GM19035 (cell line): ENCODE results near the gene CMTM4.
"Not testable (repeated sequence)": the region's sequence is repeated elsewhere in the genome, so short reads cannot be mapped to it uniquely, and the experiment has no call there.

Experiments used
- ATAC-seq: cut with Tn5 transposase; IDR thresholded peaks from one replicate; pipeline ENCODE4 v1.9.1; 2021; ENCODE audit not compliant: unreplicated experiment

The CMTM4 gene

GRCh38 chr16:66705790-66706505, 9.4 kb upstream of the CMTM4 start:
- ATAC-seq = no peak

- no peak for ATAC-seq
Measured at GRCh38 chr16:66703406-66704215, 7.1 kb upstream of the CMTM4 start.

DNA sequence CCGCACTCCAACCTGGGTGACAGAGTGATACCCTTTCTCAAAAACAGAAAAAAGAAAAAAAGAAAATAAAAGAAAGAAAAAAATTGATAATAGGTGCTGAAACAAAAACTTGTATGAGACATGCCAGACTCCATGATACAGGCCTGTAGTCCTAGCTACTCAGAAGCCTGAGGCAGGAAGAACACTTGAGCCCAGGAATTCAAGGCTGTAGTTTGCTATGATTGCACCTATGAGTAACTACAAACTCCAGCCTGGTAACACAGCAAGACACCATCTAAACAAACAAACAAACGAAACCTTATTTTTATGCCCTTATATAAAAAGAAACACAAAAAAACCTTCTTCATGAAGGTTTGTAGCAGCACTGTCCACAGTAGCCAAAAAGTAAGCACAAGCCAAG, 5.0 kb upstream of the CMTM4 start:
- no peak for ATAC-seq

DNA sequence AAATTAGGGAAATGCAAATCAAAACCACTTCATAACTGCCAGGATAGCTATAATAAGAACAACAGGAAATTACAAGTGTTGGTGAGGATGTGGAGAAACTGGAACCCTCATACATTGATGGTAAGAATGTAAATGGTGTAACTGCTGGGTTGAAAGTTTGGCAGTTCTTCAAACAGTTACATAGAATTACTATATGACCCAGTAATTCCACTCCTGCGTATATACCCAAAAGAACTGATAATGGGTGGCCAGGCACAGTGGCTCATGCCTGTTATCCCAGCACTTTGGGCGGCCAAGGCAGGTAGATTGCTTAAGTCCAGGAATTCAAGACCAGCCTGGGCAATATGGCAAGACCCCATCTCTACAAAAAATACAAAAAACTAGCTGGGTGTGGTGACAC, 4.5 kb upstream of the CMTM4 start:
- ATAC-seq = no peak

DNA sequence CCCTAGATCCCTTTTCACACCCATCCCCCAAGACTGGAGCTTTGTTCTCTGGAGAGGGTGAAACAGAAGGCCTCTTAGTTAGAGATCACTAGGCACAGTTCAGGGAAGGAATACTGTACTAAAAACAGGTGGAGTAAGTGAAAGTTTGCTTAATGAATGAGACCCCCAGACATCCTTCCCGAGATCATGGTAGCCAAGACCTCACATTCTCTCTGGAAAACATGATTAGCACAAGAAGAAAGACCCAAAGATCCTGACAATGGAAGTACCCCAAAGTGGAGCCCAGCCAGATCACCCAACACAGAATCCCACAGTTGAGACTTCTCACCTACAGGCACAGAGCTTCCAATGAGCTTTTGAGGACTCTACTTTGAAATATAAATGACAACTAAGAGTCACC, 3.4 kb upstream of the CMTM4 start:
- ATAC-seq = no peak

DNA sequence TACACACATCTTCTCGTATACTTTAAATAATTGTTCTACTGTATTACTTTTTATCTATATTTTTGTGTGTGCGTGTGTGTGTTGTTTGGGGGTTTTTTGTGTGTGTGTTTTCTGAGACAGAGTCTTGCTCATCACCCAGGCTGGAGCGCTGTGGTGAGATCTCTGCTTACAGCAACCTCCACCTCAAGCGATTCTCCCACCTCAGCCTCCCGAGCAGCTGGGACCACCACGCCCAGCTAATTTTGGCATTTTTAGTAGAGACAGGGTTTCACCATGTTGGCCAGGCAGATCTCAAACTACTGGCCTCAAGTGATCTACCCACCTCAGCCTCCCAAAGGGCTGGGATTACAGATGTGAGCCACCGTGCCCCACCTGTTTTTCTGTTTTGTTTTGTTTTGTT, 1.5 kb upstream of the CMTM4 start:
- no peak for ATAC-seq

GRCh38 chr16:66695935-66696668, 441 bp downstream of the CMTM4 start:
- peak; percentile 46 for ATAC-seq

- no peak for ATAC-seq
Measured at GRCh38 chr16:66695471-66695934, 1.0 kb downstream of the CMTM4 start.

DNA sequence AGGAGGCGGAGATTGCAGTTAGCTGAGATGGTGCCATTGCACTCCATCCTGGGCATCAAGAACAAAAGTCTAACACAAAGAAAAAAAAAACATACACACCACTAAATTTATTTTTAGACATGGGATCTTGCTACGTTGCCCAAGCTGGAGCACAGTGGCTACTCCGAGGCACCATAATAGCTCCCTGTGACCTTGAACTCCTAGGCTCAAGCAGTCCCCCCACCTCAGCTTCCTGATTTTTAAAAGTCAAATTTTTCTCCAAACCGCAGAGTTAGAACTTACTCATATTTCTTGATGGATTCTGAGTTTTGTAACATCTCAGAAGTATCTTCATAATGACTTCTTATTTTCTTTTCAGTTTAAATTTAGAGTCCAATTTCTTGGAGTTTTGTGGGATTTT, 3.4 kb downstream of the CMTM4 start:
- no peak for ATAC-seq

DNA sequence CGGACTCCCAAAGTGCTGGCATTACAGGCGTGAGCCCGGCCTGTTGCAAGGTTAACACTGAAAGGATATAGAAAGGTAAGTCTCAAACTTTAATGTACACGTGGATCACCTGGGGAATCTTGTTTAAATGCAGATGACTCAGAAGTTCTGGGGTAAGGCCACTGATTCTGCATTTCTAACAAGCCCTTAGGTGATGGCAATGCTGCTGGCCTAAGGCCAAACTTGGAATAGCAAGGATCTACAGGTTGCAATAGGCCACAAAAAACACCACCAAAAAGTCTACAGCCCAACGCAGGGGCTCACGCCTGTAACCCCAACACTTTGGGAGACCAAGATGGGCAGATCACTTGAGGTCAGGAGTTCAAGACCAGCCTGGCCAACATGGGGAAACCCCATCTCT, 4.2 kb downstream of the CMTM4 start:
- no peak for ATAC-seq

DNA sequence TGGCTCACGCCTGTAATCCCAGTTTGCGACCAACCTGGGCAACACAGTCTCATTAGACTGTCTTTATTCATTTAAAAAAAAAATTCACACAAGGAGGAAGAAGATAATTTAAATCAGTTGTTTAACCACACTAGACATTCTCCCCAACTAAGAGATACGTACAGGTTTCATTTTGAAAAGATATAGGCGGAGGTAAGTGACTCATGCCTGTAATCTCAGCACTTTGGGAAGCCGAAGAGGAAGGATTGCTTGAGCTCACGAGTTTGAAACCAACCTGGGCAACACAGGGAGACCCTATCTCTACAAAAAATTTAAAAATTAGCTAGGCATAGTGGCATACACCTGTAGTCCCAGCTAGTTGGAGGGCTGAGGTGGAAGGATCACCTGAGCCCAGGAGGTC, 5.3 kb downstream of the CMTM4 start:
- no peak for ATAC-seq

DNA sequence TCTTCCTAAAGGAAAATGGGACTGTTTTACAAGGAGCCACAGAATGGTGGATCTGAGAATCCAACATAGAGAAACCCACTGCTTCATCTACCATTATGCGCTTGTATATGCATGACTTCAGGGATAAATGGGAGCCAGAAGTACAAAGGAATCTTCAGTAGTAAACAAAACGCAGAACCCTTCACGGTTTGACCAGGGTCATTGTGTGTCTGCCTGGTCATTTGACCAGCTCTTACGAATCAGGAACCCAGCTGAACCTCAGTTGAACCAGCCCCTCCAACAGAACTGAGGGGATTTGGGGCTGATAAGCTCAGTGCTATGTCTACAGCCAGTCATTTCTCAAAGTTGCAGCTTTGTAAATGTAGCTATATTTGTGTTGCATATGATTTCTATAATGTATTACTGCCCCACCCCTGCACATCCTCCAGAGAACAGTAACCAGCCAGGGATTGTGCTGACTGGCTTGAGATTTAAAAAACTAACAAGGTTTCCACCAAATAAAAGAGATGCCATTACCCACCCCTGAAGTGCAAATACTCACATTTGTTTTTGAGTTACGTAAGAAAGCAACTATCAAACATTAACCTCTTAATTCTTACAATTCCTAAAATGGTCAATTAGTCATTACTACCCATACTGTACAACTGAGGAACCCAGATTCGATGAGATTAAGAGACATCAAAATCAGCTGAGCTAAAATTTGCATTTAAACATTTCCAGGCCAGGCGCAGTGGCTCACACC, 6.3 kb downstream of the CMTM4 start:
- ATAC-seq = no peak

DNA sequence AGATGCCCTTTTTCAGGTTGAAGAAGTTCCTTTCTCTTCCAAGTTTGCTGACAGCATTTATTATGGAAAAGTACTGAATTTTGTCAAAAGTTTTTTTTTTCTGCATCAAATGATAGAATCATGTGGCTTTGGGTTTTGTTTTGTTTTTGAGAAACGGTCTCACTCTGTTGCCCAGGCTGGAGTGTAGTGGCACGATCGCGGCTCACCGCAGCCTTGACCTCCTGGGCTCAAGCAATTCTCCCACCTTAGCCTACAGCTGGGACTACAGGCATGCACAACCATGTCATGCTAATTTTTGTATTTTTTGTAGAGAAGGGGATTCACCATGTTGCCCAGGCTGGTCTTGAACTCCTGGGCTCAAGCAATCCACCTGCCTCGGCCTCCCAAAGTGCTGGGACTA, 7.3 kb downstream of the CMTM4 start:
- ATAC-seq = no peak

GRCh38 chr16:66687906-66688625, 8.5 kb downstream of the CMTM4 start:
- ATAC-seq = no peak

GRCh38 chr16:66685501-66686115, 10.9 kb downstream of the CMTM4 start:
- not testable (repeated sequence) for ATAC-seq

DNA sequence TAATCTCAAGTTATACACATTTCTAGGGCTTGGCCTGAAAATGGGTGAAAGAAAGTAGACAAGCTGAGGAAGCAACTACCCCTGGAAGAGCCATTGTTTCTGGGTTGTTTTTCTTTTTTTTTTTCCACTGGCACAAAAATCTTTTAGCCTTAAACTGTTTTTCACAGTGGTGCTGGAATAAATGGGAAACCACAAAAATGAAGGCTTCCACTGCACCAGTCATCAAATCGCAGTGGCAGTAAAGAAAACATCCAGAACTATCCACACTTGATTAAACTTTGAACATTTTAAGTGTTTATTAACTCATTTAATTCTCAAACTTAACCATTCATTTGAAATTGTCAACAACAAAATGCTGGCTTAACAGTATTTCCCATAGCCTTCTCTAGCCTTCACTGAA, 14.3 kb downstream of the CMTM4 start:
- ATAC-seq = no peak

GRCh38 chr16:66681676-66682075, 14.9 kb downstream of the CMTM4 start:
- no peak for ATAC-seq

DNA sequence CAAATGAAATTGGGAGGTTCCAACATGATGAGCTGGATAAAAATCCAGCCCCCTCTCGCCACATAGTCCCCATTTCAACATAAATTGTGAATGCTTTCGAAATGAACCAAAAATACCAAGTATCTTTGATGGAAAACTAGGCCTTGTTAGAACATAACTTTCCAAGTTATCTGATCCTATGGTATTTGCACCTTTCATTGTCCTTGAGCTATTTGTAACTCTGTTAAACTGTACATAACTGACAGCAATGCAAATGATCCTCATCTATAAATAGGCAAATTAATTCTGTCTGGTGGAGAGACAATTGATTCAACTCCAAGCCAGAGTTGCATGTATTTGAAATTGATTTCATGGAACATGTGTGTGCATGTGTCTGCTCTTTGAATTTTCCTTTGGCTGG, 18.2 kb downstream of the CMTM4 start:
- ATAC-seq = no peak

GRCh38 chr16:66677836-66678235, 18.7 kb downstream of the CMTM4 start:
- ATAC-seq = no peak

GRCh38 chr16:66677179-66677578, 19.4 kb downstream of the CMTM4 start:
- no peak for ATAC-seq
